ENCODE data around the gene RELA. TPM values are rescaled to one million over a fixed set of nuclear protein-coding genes. Genes with fewer than 3 reads are reported as not detected.

Gene RELA
- total and polyA plus RNA-seq, 4 donors = 28.8 to 108 (median 86.0) TPM

DNA sequence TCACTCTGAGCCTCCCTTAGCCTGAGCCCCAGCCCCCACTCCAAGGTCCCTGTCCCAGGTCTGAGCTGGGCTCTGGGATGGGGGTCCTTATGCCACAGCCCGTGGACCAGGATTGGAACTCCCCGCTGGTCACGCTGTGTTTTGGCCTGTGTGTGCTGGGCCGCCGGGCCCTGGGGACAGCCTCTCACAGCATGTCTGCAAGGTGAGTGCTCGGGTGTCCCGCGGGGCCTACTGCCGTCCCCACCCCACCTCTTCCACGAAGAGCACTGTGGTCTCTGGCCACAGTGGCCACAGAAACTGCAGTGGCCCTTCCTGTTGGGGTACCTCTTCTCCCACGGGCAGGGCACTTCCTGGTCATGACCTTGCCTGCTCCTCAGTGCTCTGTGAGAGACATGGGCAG lies 28.3 kb downstream of the RELA start:
- ATAC-seq (ENCODE audit: low FRiP score) (no peak), DNase-seq (no peak)
- 87 to 92% methylated on average over 11 of the region's 11 CpGs for WGBS, 2 donors
- no peaks in the 10 kb centered on the region for H3K27me3 ChIP-seq (ENCODE audit: control insufficient read depth in 1 of 2, insufficient read depth in 2 of 2, low read length in 1 of 2)
- no peaks in the 10 kb centered on the region for H3K4me1 ChIP-seq (ENCODE audit: control insufficient read depth in 1 of 2, insufficient read depth in 2 of 2, low read length in 2 of 2)
- H3K4me3 ChIP-seq (ENCODE audit: low read length in 2 of 2) = no peak overlapping the region
- H3K9me3 ChIP-seq (ENCODE audit: control insufficient read depth, low read length) = no peaks in the 10 kb centered on the region
- intact Hi-C loops (cut with DNase I) = no loop called here
- H3K36me3 ChIP-seq (ENCODE audit: control insufficient read depth in 1 of 2, insufficient read depth in 2 of 2, low read length in 1 of 2) = peaks cover 0 to 10% of the 10 kb centered on the region in 2 donors
- H3K27ac ChIP-seq (ENCODE audit: low read depth in 1 of 2, low read length in 2 of 2) = no peak overlapping the region

DNA sequence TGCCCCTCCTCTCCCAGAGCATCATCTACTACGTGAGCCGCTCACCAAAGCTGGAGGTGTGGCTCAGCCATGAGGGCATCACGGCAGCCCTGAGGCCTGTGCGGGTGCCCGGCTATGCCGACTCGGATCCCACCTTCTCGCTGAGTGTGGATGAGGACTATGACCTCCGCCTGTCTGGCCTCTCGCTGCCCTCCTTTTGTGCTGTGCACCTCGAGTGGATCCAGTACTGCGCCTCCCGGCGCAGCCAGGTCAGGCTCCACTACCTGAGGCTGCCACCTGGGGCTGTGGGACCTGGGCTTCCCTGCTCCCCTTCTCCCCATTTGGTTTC lies 28.6 kb downstream of the RELA start:
- H3K36me3 ChIP-seq (ENCODE audit: control insufficient read depth in 1 of 2, insufficient read depth in 2 of 2, low read length in 1 of 2) = peaks cover 0 to 10% of the 10 kb centered on the region in 2 donors

DNA sequence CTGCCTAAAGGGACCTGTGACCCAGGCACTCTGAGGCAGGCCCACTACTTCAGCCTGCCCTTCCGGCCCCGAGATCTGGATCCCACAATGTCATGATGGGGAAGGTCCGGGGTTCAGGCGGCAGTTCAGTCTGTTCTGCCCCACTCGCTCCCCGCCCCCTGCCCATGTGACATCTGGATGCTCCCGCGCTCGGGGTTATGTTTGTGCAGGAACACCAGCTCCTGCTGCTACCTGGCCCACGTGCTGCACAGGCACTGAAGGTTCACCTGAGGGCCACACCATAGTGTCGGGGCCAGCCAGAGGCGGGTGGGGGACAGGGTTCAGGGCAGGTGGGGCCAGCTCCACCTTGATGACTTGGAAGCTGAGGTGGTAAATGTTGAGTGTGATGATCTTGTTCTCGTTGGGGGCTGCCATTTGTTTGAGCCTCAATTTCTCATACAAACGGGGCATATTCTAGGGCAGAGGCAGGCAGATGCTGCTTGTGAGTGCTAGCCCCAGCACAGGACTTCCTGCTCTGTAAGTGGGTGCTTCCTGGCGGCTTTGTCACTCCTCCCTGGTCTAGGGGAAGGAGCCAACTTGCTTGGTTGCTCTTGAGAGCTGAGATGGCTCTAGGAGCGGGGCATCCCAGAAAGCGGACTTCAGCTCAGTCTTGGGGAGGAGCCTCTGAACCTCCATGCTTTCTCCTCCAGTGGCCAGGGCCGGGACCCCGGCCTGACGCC lies 29.2 kb downstream of the RELA start:
- Histone ChIP-seq H3K36me3 (ENCODE audit: control insufficient read depth in 1 of 2, insufficient read depth in 2 of 2, low read length in 1 of 2) (peaks cover 0 to 10% of the 10 kb centered on the region in 2 donors), H3K27ac (ENCODE audit: low read depth in 1 of 2, low read length in 2 of 2) (no peak overlapping the region), H3K4me1 (ENCODE audit: control insufficient read depth in 1 of 2, insufficient read depth in 2 of 2, low read length in 2 of 2) (no peaks in the 10 kb centered on the region), H3K9me3 (ENCODE audit: control insufficient read depth, low read length) (no peaks in the 10 kb centered on the region), H3K4me3 (ENCODE audit: low read length in 2 of 2) (no peak overlapping the region), H3K27me3 (ENCODE audit: control insufficient read depth in 1 of 2, insufficient read depth in 2 of 2, low read length in 1 of 2) (no peaks in the 10 kb centered on the region)
- ATAC-seq (ENCODE audit: low FRiP score) (no peak), DNase-seq (no peak)
- intact Hi-C loops (cut with DNase I) = no loop called here
- WGBS, 2 donors = 85 to 86% methylated on average over 20 of the region's 20 CpGs

More for the DNA sequence above, 28.6 kb downstream of the RELA start:
- Histone ChIP-seq H3K4me1 (ENCODE audit: control insufficient read depth in 1 of 2, insufficient read depth in 2 of 2, low read length in 2 of 2) (no peaks in the 10 kb centered on the region), H3K9me3 (ENCODE audit: control insufficient read depth, low read length) (no peaks in the 10 kb centered on the region), H3K27me3 (ENCODE audit: control insufficient read depth in 1 of 2, insufficient read depth in 2 of 2, low read length in 1 of 2) (no peaks in the 10 kb centered on the region), H3K27ac (ENCODE audit: low read depth in 1 of 2, low read length in 2 of 2) (no peak overlapping the region), H3K4me3 (ENCODE audit: low read length in 2 of 2) (no peak overlapping the region)
- WGBS, 2 donors = 89% methylated on average over 14 of the region's 14 CpGs
- intact Hi-C loops (cut with DNase I) = no loop called here
- ATAC-seq (ENCODE audit: low FRiP score) (no peak), DNase-seq (no peak)

DNA sequence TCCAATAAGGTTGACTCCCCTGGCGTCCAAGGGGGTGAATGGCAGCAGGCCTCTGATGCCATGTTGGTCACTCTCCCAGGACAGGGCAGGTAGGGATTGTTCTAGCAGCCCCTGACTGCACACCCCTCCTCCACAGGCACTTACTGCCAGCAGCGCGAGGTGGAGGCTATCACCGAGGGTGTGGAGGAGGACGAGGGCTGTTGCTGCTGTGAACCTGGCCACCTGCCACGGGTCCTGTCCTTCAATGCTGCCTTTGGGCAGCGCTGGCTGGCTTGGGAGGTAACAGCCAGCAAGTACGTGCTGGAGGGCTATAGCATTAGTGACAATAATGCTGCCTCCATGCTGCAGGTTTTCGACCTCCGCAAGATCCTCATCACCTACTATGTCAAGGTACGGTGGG lies 32.5 kb downstream of the RELA start:
- no peak for DNase-seq
- H3K9me3 ChIP-seq (ENCODE audit: control insufficient read depth, low read length) = no peaks in the 10 kb centered on the region
- H3K27ac ChIP-seq (ENCODE audit: low read depth in 1 of 2, low read length in 2 of 2) = no peak overlapping the region
- no peaks in the 10 kb centered on the region for H3K4me1 ChIP-seq (ENCODE audit: control insufficient read depth in 1 of 2, insufficient read depth in 2 of 2, low read length in 2 of 2)
- H3K4me3 ChIP-seq (ENCODE audit: low read length in 2 of 2) = no peak overlapping the region
- WGBS, 2 donors = 83 to 84% methylated on average over 11 of the region's 11 CpGs
- intact Hi-C loops (cut with DNase I) = no loop called here
- H3K36me3 ChIP-seq (ENCODE audit: control insufficient read depth in 1 of 2, insufficient read depth in 2 of 2, low read length in 1 of 2) = peaks cover 0 to 13% of the 10 kb centered on the region in 2 donors
- H3K27me3 ChIP-seq (ENCODE audit: control insufficient read depth in 1 of 2, insufficient read depth in 2 of 2, low read length in 1 of 2) = no peaks in the 10 kb centered on the region
- ATAC-seq (ENCODE audit: low FRiP score) = no peak

DNA sequence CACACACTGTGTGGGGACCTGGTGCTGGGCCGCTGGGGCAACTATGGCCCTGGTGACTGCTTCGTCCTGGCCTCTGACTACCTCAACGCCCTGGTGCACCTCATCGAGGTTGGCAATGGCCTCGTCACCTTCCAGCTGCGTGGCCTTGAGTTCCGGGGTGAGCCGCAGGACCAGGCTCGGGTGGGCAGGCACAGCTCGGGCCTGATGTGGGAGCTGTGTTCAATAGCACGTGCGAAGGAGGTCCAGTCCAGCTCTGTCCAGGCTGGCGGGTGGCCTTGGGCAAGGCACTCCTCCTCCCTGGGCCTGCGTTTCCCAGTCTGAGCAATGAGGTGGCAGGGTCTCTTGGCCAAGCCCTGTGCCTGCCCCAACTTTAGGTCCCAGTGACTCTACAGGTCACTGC lies 33.1 kb downstream of the RELA start:
- peaks cover 0 to 9% of the 10 kb centered on the region in 2 donors for H3K36me3 ChIP-seq (ENCODE audit: control insufficient read depth in 1 of 2, insufficient read depth in 2 of 2, low read length in 1 of 2)

DNA sequence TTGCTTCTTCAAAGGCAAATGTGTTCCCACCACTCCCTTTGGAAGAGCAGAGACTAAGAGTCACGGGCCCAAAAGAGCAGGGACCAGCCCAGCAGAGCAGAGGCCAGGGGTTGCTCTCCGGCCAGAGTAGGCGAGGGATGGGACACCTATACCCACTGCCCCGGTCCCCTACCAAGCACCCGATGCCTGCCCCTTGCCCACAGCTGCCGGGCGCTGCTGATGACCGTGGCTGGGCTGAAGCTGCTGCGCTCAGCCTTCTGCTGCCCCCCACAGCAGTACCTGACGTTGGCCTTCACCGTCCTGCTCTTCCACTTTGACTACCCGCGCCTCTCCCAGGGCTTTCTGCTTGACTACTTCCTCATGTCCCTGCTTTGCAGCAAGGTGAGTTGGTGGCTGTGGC lies 35.5 kb downstream of the RELA start:
- 92 to 94% methylated on average over 13 of the region's 13 CpGs for WGBS, 2 donors
- no peaks in the 10 kb centered on the region for H3K4me1 ChIP-seq (ENCODE audit: control insufficient read depth in 1 of 2, insufficient read depth in 2 of 2, low read length in 2 of 2)
- no peaks in the 10 kb centered on the region for H3K9me3 ChIP-seq (ENCODE audit: control insufficient read depth, low read length)
- no peak for DNase-seq
- H3K27ac ChIP-seq (ENCODE audit: low read depth in 1 of 2, low read length in 2 of 2) = no peak overlapping the region
- intact Hi-C loops (cut with DNase I) = loop anchor here in 1 of 2 donors (10.0 kb wide), 1 partner anchor 188 kb away; no protein-coding TSS in a partner anchor
- no peaks in the 10 kb centered on the region for H3K27me3 ChIP-seq (ENCODE audit: control insufficient read depth in 1 of 2, insufficient read depth in 2 of 2, low read length in 1 of 2)
- ATAC-seq (ENCODE audit: low FRiP score) = no peak
- H3K36me3 ChIP-seq (ENCODE audit: control insufficient read depth in 1 of 2, insufficient read depth in 2 of 2, low read length in 1 of 2) = peaks cover 0 to 11% of the 10 kb centered on the region in 2 donors
- no peak overlapping the region for H3K4me3 ChIP-seq (ENCODE audit: low read length in 2 of 2)

More for the DNA sequence above, 33.1 kb downstream of the RELA start:
- ATAC-seq (ENCODE audit: low FRiP score) (no peak), DNase-seq (no peak)
- Histone ChIP-seq H3K9me3 (ENCODE audit: control insufficient read depth, low read length) (no peaks in the 10 kb centered on the region), H3K27ac (ENCODE audit: low read depth in 1 of 2, low read length in 2 of 2) (no peak overlapping the region), H3K27me3 (ENCODE audit: control insufficient read depth in 1 of 2, insufficient read depth in 2 of 2, low read length in 1 of 2) (no peaks in the 10 kb centered on the region), H3K4me3 (ENCODE audit: low read length in 2 of 2) (no peak overlapping the region), H3K4me1 (ENCODE audit: control insufficient read depth in 1 of 2, insufficient read depth in 2 of 2, low read length in 2 of 2) (no peaks in the 10 kb centered on the region)
- 94 to 95% methylated on average over 14 of the region's 14 CpGs for WGBS, 2 donors
- intact Hi-C loops (cut with DNase I) = loop anchor here in 1 of 2 donors (10.0 kb wide), 1 partner anchor 185 kb away; no protein-coding TSS in a partner anchor

DNA sequence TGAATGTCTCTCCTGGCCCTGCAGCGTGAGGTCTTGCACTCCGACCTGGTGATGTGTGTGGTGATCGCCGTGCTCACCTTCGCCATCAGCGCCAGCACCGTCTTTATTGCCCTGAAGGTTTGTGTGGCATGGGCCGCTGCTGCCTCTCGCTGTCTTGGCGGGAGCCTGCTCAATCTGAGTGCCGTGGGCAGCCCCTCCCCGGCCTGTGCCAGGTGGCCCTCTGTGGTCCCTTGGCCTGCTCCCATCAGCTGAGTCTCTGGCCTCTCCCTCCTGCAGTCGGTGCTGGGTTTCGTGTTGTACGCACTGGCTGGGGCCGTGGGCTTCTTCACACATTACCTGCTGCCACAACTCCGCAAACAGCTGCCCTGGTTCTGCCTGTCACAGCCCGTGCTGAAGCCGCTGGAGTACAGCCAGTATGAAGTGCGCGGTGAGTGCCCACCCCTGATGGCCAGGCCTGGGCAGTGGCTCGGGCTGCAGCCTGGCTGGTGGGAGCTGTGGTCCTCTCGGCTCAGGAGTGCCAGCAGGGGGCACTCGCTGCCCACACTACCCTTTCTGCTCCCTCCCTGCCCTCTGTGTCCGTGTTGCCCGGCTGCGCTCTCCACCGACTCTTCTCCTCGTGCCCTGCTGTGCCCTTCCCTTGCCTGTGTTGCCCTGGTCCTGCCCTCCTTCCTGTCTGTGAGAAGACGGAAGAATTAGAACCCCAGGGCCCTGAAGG lies 36.9 kb downstream of the RELA start:
- no peak for DNase-seq
- no peak overlapping the region for H3K27ac ChIP-seq (ENCODE audit: low read depth in 1 of 2, low read length in 2 of 2)
- intact Hi-C loops (cut with DNase I) = loop anchor here in 1 of 2 donors (10.0 kb wide), 1 partner anchor 189 kb away; no protein-coding TSS in a partner anchor
- H3K4me1 ChIP-seq (ENCODE audit: control insufficient read depth in 1 of 2, insufficient read depth in 2 of 2, low read length in 2 of 2) = no peaks in the 10 kb centered on the region
- peak; percentile 59 for ATAC-seq (ENCODE audit: low FRiP score)
- WGBS, 2 donors = 68% methylated on average over 30 of the region's 30 CpGs
- H3K36me3 ChIP-seq (ENCODE audit: control insufficient read depth in 1 of 2, insufficient read depth in 2 of 2, low read length in 1 of 2) = peaks cover 0 to 11% of the 10 kb centered on the region in 2 donors
- no peaks in the 10 kb centered on the region for H3K9me3 ChIP-seq (ENCODE audit: control insufficient read depth, low read length)
- no peak overlapping the region for H3K4me3 ChIP-seq (ENCODE audit: low read length in 2 of 2)
- H3K27me3 ChIP-seq (ENCODE audit: control insufficient read depth in 1 of 2, insufficient read depth in 2 of 2, low read length in 1 of 2) = no peaks in the 10 kb centered on the region

DNA sequence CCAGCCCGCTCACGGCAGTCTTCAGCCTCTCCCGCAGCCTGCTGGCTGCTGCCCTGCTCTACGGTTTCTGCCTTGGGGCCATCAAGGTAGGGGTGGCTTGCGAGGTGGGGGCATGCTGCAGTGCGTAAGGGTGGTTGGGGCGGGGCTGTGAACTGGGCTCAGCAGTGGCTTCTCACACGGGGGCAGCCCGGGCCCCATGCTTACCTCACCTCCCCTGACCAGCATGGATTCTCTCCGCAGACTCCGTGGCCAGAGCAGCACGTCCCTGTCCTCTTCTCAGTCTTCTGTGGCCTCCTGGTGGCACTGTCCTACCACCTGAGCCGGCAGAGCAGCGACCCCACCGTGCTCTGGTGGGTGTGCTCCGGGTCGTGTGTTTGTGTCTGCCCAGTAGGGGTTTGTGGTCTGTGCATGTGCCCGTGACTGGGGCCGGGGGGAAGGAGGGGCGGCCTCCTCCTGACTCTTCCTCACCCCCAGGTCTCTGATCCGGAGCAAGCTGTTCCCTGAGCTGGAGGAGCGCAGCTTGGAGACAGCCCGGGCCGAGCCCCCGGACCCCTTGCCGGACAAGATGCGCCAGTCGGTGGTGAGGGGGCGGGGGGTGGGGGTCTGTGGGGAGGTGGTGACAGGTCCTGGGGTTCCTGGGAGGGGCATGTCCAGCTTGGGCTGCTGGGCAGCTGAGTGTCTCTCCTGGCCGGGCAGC lies 37.6 kb downstream of the RELA start:
- Histone ChIP-seq H3K36me3 (ENCODE audit: control insufficient read depth in 1 of 2, insufficient read depth in 2 of 2, low read length in 1 of 2) (peaks cover 0 to 11% of the 10 kb centered on the region in 2 donors), H3K4me3 (ENCODE audit: low read length in 2 of 2) (no peak overlapping the region), H3K27ac (ENCODE audit: low read depth in 1 of 2, low read length in 2 of 2) (no peak overlapping the region), H3K27me3 (ENCODE audit: control insufficient read depth in 1 of 2, insufficient read depth in 2 of 2, low read length in 1 of 2) (no peaks in the 10 kb centered on the region), H3K9me3 (ENCODE audit: control insufficient read depth, low read length) (no peaks in the 10 kb centered on the region), H3K4me1 (ENCODE audit: control insufficient read depth in 1 of 2, insufficient read depth in 2 of 2, low read length in 2 of 2) (no peaks in the 10 kb centered on the region)
- WGBS, 2 donors = 84 to 85% methylated on average over 30 of the region's 30 CpGs
- ATAC-seq (ENCODE audit: low FRiP score) = no peak
- intact Hi-C loops (cut with DNase I) = loop anchor here in 1 of 2 donors (10.0 kb wide), 1 partner anchor 190 kb away; no protein-coding TSS in a partner anchor
- DNase-seq = no peak
